ENCODE results near the gene SUPT4H1.

- TF ChIP-seq CTCF (IDR thresholded peaks at IDR 0.05) = no peak
- TF ChIP-seq POLR2AphosphoS5 (IDR thresholded peaks at IDR 0.05; ENCODE audit: low read depth, low read length) = no peak
- no peak for TF ChIP-seq SIN3A (IDR thresholded peaks at IDR 0.05; ENCODE audit: borderline replicate concordance, insufficient read depth, low read depth, low read length)
- no peak for TF ChIP-seq REST (IDR thresholded peaks at IDR 0.05; ENCODE audit: insufficient read depth in 1 of 2, low read depth in 2 of 2, low read length in 1 of 2)
Observed at GRCh38 chr17:58329810-58330537, 22.0 kb downstream of the SUPT4H1 start.

All from Panc1 (cell line).